ENCODE results near the gene ZNF670.

GRCh38 chr1:247088967-247089366, 10.4 kb upstream of the ZNF670 start:
- TF ChIP-seq CTCF (IDR thresholded peaks at IDR 0.05) (no peak), POLR2A (IDR thresholded peaks at IDR 0.05) (no peak)

All from transverse colon (tissue), 3 donors.